Loucy (cell line): Measurements from ENCODE around the gene KSR2.

Experiments
- H2AFZ ChIP-seq: fragments of 200-600 bp; sonication (generic); 2 replicates; pipeline ENCODE4 v1.6.0; 2016; ENCODE audit warnings: antibody characterized with exemption, mild to moderate bottlenecking, low read length, moderate library complexity
- H3F3A ChIP-seq: fragments of 200-600 bp; 2 replicates; pipeline ENCODE4 v1.6.0; 2016; ENCODE audit warnings: antibody characterized with exemption, low read depth, mild to moderate bottlenecking
- H3K27me3 ChIP-seq: fragments of 200-600 bp; sonication (generic); 2 replicates; pipeline ENCODE4 v1.6.1; 2014; ENCODE audit warnings: low read length, mild to moderate bottlenecking; ENCODE audit not compliant: insufficient read depth, poor library complexity, severe bottlenecking
- H3K36me3 ChIP-seq: fragments of 200-600 bp; sonication (generic); 2 replicates; pipeline ENCODE4 v1.6.1; 2016; ENCODE audit warnings: low read length; ENCODE audit not compliant: insufficient read depth
- H3K4me1 ChIP-seq: fragments of 200-600 bp; sonication (generic); 2 replicates; pipeline ENCODE4 v1.5.1; 2014; ENCODE audit warnings: low read length, mild to moderate bottlenecking; ENCODE audit not compliant: insufficient read depth, poor library complexity, severe bottlenecking
- H3K4me2 ChIP-seq: fragments of 200-600 bp; sonication (generic); 2 replicates; pipeline ENCODE4 v1.6.0; 2014; ENCODE audit warnings: antibody characterized with exemption, low read length, low read depth, mild to moderate bottlenecking; ENCODE audit not compliant: poor library complexity, severe bottlenecking
- H3K4me3 ChIP-seq: fragments of 200-600 bp; sonication (generic); 2 replicates; pipeline ENCODE4 v1.5.1; 2014; ENCODE audit warnings: low read length, mild to moderate bottlenecking, mixed read lengths; ENCODE audit not compliant: poor library complexity, severe bottlenecking
- H3K79me2 ChIP-seq: fragments of 200-600 bp; sonication (generic); 2 replicates; pipeline ENCODE4 v1.6.1; 2014; ENCODE audit warnings: low read length; ENCODE audit not compliant: insufficient read depth
- H3K9ac ChIP-seq: fragments of 200-600 bp; sonication (generic); 2 replicates; pipeline ENCODE4 v1.6.0; 2014; ENCODE audit warnings: mild to moderate bottlenecking, low read depth, low read length, moderate library complexity; ENCODE audit not compliant: poor library complexity, severe bottlenecking
- H3K9me2 ChIP-seq: fragments of 200-600 bp; sonication (generic); replicated peaks from 2 replicates; pipeline ENCODE4 v1.6.1; 2016; ENCODE audit warnings: low read depth, low read length, mixed read lengths
- H3K9me3 ChIP-seq: fragments of 200-600 bp; sonication (generic); 2 replicates; pipeline ENCODE4 v1.6.1; 2014; ENCODE audit warnings: mild to moderate bottlenecking, antibody characterized with exemption, low read length, low read depth; ENCODE audit not compliant: insufficient read depth
- H4K20me1 ChIP-seq: fragments of 200-600 bp; sonication (generic); 2 replicates; pipeline ENCODE4 v1.6.0; 2014; ENCODE audit warnings: antibody characterized with exemption, low read length, mild to moderate bottlenecking; ENCODE audit not compliant: insufficient read depth, poor library complexity, severe bottlenecking
- EZH2phosphoT487 ChIP-seq: fragments of 200-600 bp; IDR thresholded peaks from 2 replicates; pipeline ENCODE4 v1.6.1; 2018; ENCODE audit warnings: antibody characterized with exemption, mild to moderate bottlenecking, moderate library complexity, borderline replicate concordance
- TF ChIP-seq, protein P1 (sequence below): fragments of 200-600 bp; sonication (generic); conservative IDR thresholded peaks from 2 replicates; pipeline ENCODE4 v1.5.1; 2014; ENCODE audit warnings: mild to moderate bottlenecking, antibody characterized with exemption, low read length

Gene KSR2

DNA sequence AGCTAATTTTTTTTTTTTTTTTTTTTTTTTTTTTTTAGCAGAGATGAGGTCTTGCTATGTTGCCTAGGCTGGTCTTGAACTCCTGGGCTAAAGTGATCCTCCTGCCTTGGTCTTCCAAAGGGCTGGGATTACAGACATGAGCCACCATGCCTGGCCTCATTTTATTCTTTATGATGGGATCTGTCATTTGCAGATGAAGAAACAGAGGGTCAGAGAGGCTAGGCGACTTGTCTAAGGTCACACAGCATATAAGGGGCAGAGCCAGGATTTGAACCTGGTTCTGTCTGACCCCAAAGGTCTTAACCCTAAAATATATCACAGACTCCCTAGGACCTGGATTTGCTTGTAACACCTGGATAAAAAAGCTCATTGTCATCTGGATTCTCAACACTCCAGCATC, 282.6 kb downstream of the KSR2 start:
- Histone ChIP-seq H3K9me3 (peaks cover 3% of the 10 kb centered on the region; the same call in 1 of the 2 replicates), H3K79me2 (no peaks in the 10 kb centered on the region), H4K20me1 (no peaks in the 10 kb centered on the region), H3K4me1 (no peaks in the 10 kb centered on the region), H3K9ac (no peak overlapping the region), H2AFZ (no peak overlapping the region), H3K9me2 (no peaks in the 10 kb centered on the region), H3K4me3 (no peak overlapping the region), H3K36me3 (no peaks in the 10 kb centered on the region), H3F3A (no peaks in the 10 kb centered on the region), H3K27me3 (no peaks in the 10 kb centered on the region), H3K4me2 (no peak overlapping the region)
- TF ChIP-seq EZH2phosphoT487: no peak
- TF ChIP-seq, protein P1, sequence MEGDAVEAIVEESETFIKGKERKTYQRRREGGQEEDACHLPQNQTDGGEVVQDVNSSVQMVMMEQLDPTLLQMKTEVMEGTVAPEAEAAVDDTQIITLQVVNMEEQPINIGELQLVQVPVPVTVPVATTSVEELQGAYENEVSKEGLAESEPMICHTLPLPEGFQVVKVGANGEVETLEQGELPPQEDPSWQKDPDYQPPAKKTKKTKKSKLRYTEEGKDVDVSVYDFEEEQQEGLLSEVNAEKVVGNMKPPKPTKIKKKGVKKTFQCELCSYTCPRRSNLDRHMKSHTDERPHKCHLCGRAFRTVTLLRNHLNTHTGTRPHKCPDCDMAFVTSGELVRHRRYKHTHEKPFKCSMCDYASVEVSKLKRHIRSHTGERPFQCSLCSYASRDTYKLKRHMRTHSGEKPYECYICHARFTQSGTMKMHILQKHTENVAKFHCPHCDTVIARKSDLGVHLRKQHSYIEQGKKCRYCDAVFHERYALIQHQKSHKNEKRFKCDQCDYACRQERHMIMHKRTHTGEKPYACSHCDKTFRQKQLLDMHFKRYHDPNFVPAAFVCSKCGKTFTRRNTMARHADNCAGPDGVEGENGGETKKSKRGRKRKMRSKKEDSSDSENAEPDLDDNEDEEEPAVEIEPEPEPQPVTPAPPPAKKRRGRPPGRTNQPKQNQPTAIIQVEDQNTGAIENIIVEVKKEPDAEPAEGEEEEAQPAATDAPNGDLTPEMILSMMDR: no peak

DNA sequence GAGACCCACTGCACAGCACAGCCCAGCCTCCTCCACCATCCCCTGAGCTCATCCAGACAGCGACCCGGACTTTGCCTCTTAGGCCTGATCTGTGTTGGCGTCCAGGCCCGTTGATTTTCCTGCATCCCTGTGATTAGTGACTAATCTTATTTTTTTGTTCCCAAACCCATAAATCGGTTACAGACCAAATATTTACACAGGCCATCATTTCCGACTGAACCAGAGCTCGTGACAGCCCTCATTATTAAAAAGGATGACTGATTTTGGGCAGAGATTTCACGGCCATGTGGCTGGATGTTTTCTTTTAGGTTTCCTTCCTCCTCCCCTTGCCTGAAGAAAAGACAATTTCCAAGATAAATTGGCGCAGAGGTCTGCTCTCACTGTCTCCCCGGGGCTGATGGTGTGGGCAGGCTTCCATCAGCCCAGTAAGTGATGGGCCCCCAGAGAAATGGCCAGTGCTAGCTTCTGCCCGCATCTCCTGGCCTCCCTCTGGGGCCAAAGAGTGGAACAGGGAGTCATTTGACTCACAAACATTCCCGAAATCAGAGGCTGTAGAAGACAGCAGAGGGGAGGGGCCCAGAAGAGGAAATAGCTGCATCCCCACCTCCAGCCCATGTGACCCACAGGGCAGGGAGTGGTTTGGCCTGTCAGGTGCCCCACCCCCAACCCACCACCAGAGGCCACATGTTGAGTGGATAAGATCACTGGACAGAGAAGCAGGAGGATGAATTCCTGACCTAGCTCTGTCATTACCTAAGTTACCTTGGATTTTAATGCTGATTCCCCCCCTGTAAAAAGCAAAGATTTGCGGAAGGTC, 283.5 kb downstream of the KSR2 start:
- Histone ChIP-seq H3K9ac (no peak overlapping the region), H3K79me2 (no peaks in the 10 kb centered on the region)

DNA sequence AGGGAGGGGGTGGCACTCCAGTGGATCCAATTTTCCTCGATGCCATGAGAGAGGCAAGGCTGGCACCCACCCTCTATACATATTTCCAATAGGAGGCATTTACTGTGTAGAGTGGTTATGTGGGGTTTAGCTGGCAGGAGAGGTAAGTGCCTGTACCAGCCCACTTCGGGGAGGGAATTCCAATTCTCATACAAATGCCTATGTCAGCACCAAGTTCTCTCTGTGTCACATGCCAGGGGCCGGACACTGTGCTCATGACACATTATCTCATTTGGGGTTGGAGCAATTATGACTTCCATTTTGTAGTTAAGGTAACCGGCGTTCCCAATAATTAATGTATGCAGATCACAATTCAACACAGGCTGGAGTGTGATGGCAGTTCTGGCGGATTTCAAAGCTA, 284.3 kb downstream of the KSR2 start:
- Histone ChIP-seq H4K20me1 (no peaks in the 10 kb centered on the region), H3K4me1 (no peaks in the 10 kb centered on the region), H3K9ac (no peak overlapping the region), H3K9me3 (no peaks in the 10 kb centered on the region; the same call in 1 of the 2 replicates), H3K9me2 (no peaks in the 10 kb centered on the region), H3K79me2 (no peaks in the 10 kb centered on the region), H3K4me3 (no peak overlapping the region), H3K27me3 (no peaks in the 10 kb centered on the region), H3K36me3 (no peaks in the 10 kb centered on the region), H3K4me2 (no peak overlapping the region), H3F3A (no peaks in the 10 kb centered on the region), H2AFZ (no peak overlapping the region)
- TF ChIP-seq EZH2phosphoT487: no peak
- TF ChIP-seq, protein P1: no peak

More for the DNA sequence above, 283.5 kb downstream of the KSR2 start:
- H3K4me2 ChIP-seq: no peak overlapping the region
- no peaks in the 10 kb centered on the region for H3K36me3 ChIP-seq
- H3K9me2 ChIP-seq: no peaks in the 10 kb centered on the region
- no peaks in the 10 kb centered on the region for H3K4me1 ChIP-seq
- no peaks in the 10 kb centered on the region for H3K27me3 ChIP-seq
- TF ChIP-seq, protein P1: no peak
- no peak for TF ChIP-seq EZH2phosphoT487
- H3F3A ChIP-seq: no peaks in the 10 kb centered on the region
- H2AFZ ChIP-seq: no peak overlapping the region
- no peak overlapping the region for H3K4me3 ChIP-seq
- no peaks in the 10 kb centered on the region; the same call in 1 of the 2 replicates for H3K9me3 ChIP-seq
- H4K20me1 ChIP-seq: no peaks in the 10 kb centered on the region
